ENCODE results near the gene OCEL1. TPM values are rescaled to one million over a fixed set of nuclear protein-coding genes. Genes with fewer than 3 reads are reported as not detected.
"Not testable (repeated sequence)": the region's sequence is repeated elsewhere in the genome, so short reads cannot be mapped to it uniquely, and the experiment has no call there.

Gene OCEL1
- total RNA-seq, 4 donors from 2014 or later, result 6.7 to 17.7 (median 9.3) TPM

DNA sequence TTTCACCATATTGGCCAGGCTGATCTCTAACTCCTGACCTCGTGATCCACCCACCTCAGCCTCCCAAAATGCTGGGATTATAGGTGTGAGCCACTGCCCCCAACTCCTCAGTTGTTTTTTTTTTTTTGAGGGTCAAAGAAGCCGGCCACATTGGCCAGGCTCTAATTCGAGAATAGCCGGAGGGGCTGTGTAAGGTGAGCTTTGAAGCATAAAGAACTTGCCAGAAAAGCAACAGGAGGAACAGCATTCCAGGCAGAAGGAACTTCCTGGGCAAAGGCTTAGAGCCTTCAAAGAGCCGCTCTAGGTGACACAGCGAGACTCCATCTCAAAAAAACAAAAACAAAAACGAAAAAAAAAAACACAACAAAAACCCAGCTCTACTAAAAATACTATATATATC, 40.0 kb downstream of the OCEL1 start:
- no peak for DNase-seq (ENCODE audit: low spot score)
- TF ChIP-seq, protein P1, sequence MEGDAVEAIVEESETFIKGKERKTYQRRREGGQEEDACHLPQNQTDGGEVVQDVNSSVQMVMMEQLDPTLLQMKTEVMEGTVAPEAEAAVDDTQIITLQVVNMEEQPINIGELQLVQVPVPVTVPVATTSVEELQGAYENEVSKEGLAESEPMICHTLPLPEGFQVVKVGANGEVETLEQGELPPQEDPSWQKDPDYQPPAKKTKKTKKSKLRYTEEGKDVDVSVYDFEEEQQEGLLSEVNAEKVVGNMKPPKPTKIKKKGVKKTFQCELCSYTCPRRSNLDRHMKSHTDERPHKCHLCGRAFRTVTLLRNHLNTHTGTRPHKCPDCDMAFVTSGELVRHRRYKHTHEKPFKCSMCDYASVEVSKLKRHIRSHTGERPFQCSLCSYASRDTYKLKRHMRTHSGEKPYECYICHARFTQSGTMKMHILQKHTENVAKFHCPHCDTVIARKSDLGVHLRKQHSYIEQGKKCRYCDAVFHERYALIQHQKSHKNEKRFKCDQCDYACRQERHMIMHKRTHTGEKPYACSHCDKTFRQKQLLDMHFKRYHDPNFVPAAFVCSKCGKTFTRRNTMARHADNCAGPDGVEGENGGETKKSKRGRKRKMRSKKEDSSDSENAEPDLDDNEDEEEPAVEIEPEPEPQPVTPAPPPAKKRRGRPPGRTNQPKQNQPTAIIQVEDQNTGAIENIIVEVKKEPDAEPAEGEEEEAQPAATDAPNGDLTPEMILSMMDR (IDR thresholded peaks at IDR 0.05), result no peak
- no peak for ATAC-seq (ENCODE audit: low FRiP score)

DNA sequence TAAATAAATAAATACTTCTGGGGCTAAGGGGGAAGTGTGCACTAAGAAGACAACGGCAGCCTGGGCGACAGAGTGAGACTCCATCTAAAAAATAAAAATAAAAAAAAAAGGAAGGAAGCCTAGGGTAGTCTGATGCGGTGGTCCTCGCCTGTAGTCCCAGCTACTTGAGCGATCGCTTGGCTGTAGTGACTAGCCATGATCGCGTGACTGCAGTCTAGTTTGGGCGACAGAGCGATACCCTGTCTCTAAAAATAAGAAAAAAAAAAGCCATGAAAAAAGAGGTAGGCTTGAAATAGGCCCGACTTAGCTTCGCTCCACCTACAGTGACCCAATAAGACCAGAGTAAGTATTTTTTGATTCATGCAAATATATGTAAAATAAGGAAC, 40.6 kb downstream of the OCEL1 start:
- ATAC-seq (ENCODE audit: low FRiP score), result no peak
- DNase-seq (ENCODE audit: low spot score), result no peak
- TF ChIP-seq, protein P1 (IDR thresholded peaks at IDR 0.05), result no peak

DNA sequence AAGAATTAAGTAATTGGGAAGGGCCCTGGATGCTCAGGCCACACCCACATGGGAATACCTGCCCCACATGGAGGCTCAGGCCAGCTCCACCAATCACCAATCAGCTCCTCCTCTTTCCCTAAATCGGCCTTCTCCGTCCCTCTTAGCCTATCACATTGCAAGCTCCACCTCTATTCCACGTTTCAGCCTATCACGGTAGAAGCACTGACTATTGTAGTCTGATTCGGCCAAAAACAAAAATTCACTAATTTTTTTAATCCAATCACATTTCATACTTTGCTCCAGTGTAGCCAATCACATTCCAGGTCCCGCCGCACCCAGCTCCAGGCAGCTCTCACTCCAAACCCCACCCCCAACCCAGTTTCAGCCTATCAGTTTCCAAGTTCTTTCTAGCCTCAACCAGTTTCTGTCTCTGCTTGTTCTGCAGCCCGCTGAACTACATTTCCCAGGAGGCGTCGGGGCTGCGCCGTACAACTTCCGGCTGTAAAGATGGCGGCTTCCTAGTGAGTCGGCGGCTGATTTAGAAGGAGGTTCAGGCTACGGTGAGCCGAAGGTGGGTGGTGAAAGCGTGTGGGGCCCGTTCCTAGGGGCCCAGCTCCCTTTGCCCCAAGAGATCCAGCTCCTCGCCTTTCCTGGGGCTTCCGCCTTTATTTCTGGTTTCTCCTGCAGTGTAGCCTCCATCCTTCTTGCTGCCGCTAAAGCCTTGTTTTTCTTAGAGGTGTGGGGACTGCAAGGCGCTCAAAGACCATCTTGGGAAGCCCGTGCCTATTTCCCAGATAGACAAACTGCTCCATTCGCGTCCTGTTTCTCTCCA, 41.2 kb downstream of the OCEL1 start, which contains the start of gene BABAM1:
Gene BABAM1 (plus strand): TSS at position 469 of the 814 bp plus-strand sequence. CDS start 1,364 bp downstream, outside the sequence.
- TF ChIP-seq, protein P1 (IDR thresholded peaks at IDR 0.05), result peak in 1 of 3 donors; percentile 31
- DNase-seq (ENCODE audit: low spot score) (peak; percentile 92), ATAC-seq (ENCODE audit: low FRiP score) (peak; percentile 99)

DNA sequence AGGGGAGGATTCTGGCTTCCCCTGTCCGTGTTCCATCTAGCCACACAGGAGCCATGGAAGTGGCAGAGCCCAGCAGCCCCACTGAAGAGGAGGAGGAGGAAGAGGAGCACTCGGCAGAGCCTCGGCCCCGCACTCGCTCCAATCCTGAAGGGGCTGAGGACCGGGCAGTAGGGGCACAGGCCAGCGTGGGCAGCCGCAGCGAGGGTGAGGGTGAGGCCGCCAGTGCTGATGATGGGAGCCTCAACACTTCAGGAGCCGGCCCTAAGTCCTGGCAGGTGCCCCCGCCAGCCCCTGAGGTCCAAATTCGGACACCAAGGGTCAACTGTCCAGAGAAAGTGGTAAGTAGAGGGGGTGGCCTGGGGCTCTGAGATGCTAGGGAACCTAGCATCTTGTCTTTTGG, 42.7 kb downstream of the OCEL1 start:
- TF ChIP-seq, protein P1 (IDR thresholded peaks at IDR 0.05), result no peak
- no peak for DNase-seq (ENCODE audit: low spot score)
- no peak for ATAC-seq (ENCODE audit: low FRiP score)

DNA sequence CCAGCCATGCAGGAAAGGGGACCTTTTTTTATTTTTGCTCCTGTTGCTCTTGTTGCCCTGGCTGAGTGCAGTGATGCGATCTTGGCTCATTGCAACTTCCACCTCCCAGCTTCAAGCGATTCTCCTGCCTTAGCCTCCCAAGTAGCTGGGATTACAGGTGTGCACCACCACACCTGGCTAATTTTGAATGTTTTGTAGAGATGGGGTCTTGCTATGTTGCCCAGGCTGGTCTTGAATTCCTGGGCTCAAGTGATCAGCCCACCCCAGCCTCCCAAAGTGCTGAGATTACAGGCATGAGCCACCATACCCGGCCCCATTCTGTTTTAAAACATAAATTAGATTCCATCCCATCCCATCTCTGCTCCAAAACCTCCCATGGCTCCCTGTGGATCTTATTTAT, 48.9 kb downstream of the OCEL1 start:
- not testable (repeated sequence) for ATAC-seq (ENCODE audit: low FRiP score); DNase-seq (ENCODE audit: low spot score)

DNA sequence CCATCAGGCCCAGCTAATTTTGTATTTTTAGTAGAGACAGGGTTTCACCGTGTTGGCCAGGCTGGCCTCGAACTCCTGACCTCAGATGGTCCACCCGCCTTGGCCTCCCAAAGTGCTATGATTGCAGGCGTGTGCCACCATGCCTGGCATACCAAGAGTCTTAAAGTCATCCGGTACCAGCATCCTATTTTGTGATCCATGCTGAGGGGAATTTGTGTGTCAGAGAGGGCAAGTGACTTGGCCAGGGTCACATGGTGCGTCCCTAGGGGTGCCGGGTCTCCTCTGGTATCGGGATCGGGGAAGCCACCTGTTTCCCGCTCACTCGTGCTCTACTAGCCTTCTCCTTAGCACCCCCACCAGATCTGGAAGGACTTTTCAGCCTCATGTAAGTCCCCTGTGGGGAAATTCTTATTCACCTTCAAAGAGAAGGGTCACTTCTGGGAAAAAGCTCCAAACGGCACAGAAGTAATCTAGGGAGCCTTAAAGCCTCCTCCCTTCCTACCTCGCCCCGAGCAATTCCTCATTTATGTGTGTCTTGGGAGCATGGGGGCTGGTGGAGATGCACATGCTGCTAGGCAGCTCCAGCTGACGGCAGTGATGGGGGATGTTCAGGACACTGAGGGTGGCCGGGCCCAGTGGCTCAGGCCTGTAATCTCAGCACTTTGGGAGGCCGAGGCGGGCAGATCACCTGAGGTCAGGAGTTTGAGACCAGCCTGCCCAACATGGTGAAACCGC, 49.6 kb downstream of the OCEL1 start:
- TF ChIP-seq, protein P1 (IDR thresholded peaks at IDR 0.05), result no peak
- ATAC-seq (ENCODE audit: low FRiP score) (no peak), DNase-seq (ENCODE audit: low spot score) (no peak)

Other genes with a start within 250 kb of the OCEL1 start
- gene CPAMD8, start 199.4 kb upstream of the OCEL1 start, total RNA-seq, result 10 to 100 TPM in 2 of 4 donors, 1 to 10 TPM in 2; 4.7 to 39.6 (median 11.2) TPM
- 1 to 10 TPM; 4.0 to 7.3 (median 6.1) TPM for gene HAUS8, start 150.8 kb upstream of the OCEL1 start, total RNA-seq
- gene MYO9B, start 150.4 kb upstream of the OCEL1 start, total RNA-seq, result 100 to 1,000 TPM in 2 of 4 donors, 10 to 100 TPM in 2; 52.7 to 149 (median 85.7) TPM
- 10 to 100 TPM; 14.5 to 22.3 (median 20.7) TPM for gene USE1, start 10.9 kb upstream of the OCEL1 start, total RNA-seq
- gene NR2F6, start 19.7 kb downstream of the OCEL1 start, total RNA-seq, result 10 to 100 TPM; 16.9 to 45.4 (median 29.8) TPM
- gene USHBP1, start 38.5 kb downstream of the OCEL1 start, total RNA-seq, result 10 to 100 TPM in 1 of 4 donors, 1 to 10 TPM in 3; 2.4 to 43.3 (median 5.8) TPM
- gene BABAM1, start 41.2 kb downstream of the OCEL1 start, total RNA-seq, result 10 to 100 TPM; 46.0 to 62.1 (median 59.1) TPM
- gene ANKLE1, start 55.7 kb downstream of the OCEL1 start, total RNA-seq, result under 1 TPM; 0.47 to 0.82 (median 0.52) TPM
- 10 to 100 TPM in 2 of 4 donors, 1 to 10 TPM in 2; 6.1 to 13.2 (median 11.1) TPM for gene ABHD8, start 77.2 kb downstream of the OCEL1 start, total RNA-seq
- 100 to 1,000 TPM in 3 of 4 donors, 10 to 100 TPM in 1; 87.9 to 134 (median 119) TPM for gene MRPL34, start 79.6 kb downstream of the OCEL1 start, total RNA-seq
- gene DDA1, start 83.3 kb downstream of the OCEL1 start, total RNA-seq, result 10 to 100 TPM in 3 of 4 donors, 1 to 10 TPM in 1; 4.6 to 44.4 (median 23.8) TPM
- gene ANO8, start 108.6 kb downstream of the OCEL1 start, total RNA-seq, result 1 to 10 TPM; 5.5 to 6.1 (median 5.8) TPM
- 10 to 100 TPM in 2 of 4 donors, 1 to 10 TPM in 2; 7.2 to 36.4 (median 12.0) TPM for gene GTPBP3, start 111.3 kb downstream of the OCEL1 start, total RNA-seq
- 100 to 1,000 TPM in 2 of 4 donors, 10 to 100 TPM in 2; 39.7 to 139 (median 114) TPM for gene PLVAP, start 151.1 kb downstream of the OCEL1 start, total RNA-seq
- 1 to 10 TPM in 1 of 4 donors, under 1 TPM in 1, not detected in 2; 0.93 to 1.7 TPM for gene CCDC194, start 168.0 kb downstream of the OCEL1 start, total RNA-seq
- 100 to 1,000 TPM; 126 to 368 (median 146) TPM for gene BST2, start 179.4 kb downstream of the OCEL1 start, total RNA-seq
- 10 to 100 TPM; 34.1 to 65.0 (median 45.9) TPM for gene MVB12A, start 193.8 kb downstream of the OCEL1 start, total RNA-seq
- gene TMEM221, start 222.4 kb downstream of the OCEL1 start, total RNA-seq, result 1 to 10 TPM in 1 of 4 donors, under 1 TPM in 2, not detected in 1; 0.38 to 1.9 (median 0.46) TPM
- gene NXNL1, start 234.7 kb downstream of the OCEL1 start, total RNA-seq, result not detected
- 10 to 100 TPM; 26.6 to 52.8 (median 40.4) TPM for gene SLC27A1, start 244.3 kb downstream of the OCEL1 start, total RNA-seq